ENCODE results near the gene NCK2. TPM values are rescaled to one million over a fixed set of nuclear protein-coding genes. Genes with fewer than 3 reads are reported as not detected.
A peak's percentile ranks its signal among the peaks of the same experiment; 100 is the strongest.

The NCK2 gene
- total and polyA plus RNA-seq, 7 donors: 36.4 to 59.9 (median 52.0) TPM

DNA sequence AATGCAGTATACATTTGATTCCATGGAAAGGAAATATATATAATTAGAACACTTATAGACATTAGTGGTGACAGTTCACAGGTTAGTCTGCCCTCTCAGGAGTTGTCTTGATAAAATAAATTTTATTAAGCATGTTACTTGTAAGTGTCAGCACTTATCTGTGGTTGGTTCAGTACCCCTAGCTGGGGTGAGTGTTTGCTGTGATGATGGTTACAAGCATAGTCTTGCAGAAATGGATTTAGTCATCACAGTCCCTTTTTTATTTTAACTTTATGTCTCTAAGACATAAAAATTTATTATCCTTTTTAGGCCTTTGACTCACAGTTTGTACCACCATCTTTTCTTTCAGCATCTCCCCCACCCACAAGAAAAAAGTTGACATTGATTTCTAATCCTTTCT is 52.1 kb downstream of the NCK2 start:
- peak overlapping the region; percentile 43 to 56 (median 52) for H3K27ac ChIP-seq
- no peaks in the 10 kb centered on the region for H3K27me3 ChIP-seq
- H3K4me3 ChIP-seq: no peak overlapping the region
- no peaks in the 10 kb centered on the region for H3K9me3 ChIP-seq
- H3K4me1 ChIP-seq: peaks cover 0 to 69% (median 42%) of the 10 kb centered on the region in 4 donors
- TF ChIP-seq EP300 (IDR thresholded peaks at IDR 0.05) (no peak), CTCF (IDR thresholded peaks at IDR 0.05) (no peak)
- H3K36me3 ChIP-seq: no peaks in the 10 kb centered on the region
- intact Hi-C loops (cut with DNase I): no loop called here
- no peak for DNase-seq

- Histone ChIP-seq H3K4me1 (peaks cover 0 to 75% (median 45%) of the 10 kb centered on the region in 4 donors), H3K4me3 (no peak overlapping the region), H3K36me3 (no peaks in the 10 kb centered on the region), H3K9me3 (no peaks in the 10 kb centered on the region), H3K27me3 (no peaks in the 10 kb centered on the region), H3K27ac (peak overlapping the region; percentile 43 to 56 (median 52))
- TF ChIP-seq POLR2AphosphoS5 (IDR thresholded peaks at IDR 0.05) (no peak), CTCF (IDR thresholded peaks at IDR 0.05) (no peak), EP300 (IDR thresholded peaks at IDR 0.05) (no peak), POLR2A (IDR thresholded peaks at IDR 0.05) (no peak)
- intact Hi-C loops (cut with DNase I): no loop called here
- no peak for DNase-seq
- WGBS, 2 donors: 49 to 82% methylated on average over 7 of the region's 7 CpGs
Observed at GRCh38 chr2:105797298-105797819, 52.6 kb downstream of the NCK2 start.

- 39 to 81% methylated on average over 2 of the region's 2 CpGs for WGBS, 2 donors
- Histone ChIP-seq H3K27me3 (no peaks in the 10 kb centered on the region), H3K27ac (peak overlapping the region in 2 of 4 donors; percentile 52 to 56), H3K9me3 (no peaks in the 10 kb centered on the region), H3K4me1 (peaks cover 0 to 85% (median 52%) of the 10 kb centered on the region in 4 donors), H3K36me3 (no peaks in the 10 kb centered on the region), H3K4me3 (no peak overlapping the region)
- intact Hi-C loops (cut with DNase I): no loop called here
- TF ChIP-seq EP300 (IDR thresholded peaks at IDR 0.05) (no peak), POLR2AphosphoS5 (IDR thresholded peaks at IDR 0.05) (no peak), CTCF (IDR thresholded peaks at IDR 0.05) (no peak), POLR2A (IDR thresholded peaks at IDR 0.05) (no peak)
- DNase-seq: no peak
Observed at GRCh38 chr2:105798595-105798994, 53.9 kb downstream of the NCK2 start.

DNA sequence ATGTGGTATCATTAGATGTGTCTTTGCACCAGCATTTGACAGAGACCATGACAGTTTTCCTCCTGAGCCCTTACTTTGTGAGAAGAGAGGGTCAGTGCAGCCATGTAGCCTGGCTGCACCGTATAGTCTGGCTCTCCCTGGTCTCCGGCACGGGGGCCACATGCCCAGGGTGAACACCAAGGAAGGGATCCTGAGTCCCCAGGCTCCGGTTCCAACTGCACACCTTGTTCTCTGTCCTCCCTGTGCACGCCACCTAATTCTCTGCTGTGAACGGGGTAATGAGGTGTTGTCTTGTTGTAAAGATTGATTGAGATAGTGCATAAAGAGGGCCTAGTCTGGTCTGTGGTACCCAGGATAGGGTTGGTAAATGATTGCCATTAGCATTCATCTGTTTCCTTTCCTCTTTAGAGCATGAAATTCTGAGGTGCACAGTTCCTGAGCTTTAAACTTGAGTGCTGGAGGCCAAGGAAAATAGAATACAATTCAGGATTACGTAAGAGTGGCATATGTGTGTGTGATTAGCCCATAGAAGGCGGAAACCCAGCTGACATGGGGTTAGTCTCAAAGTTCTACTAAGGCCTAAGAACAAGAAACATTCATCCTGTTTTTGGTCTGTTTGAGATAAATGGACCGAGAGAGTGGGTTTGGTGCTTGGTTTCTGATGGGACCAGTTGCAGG is 55.5 kb downstream of the NCK2 start:
- H3K36me3 ChIP-seq: no peaks in the 10 kb centered on the region
- peaks cover 0 to 89% (median 64%) of the 10 kb centered on the region in 4 donors for H3K4me1 ChIP-seq
- H3K27me3 ChIP-seq: no peaks in the 10 kb centered on the region
- no peak overlapping the region for H3K4me3 ChIP-seq
- WGBS, 2 donors: 88 to 91% methylated on average over 9 of the region's 9 CpGs
- TF ChIP-seq EP300 (IDR thresholded peaks at IDR 0.05) (no peak), CTCF (IDR thresholded peaks at IDR 0.05) (no peak), POLR2AphosphoS5 (IDR thresholded peaks at IDR 0.05) (no peak), POLR2A (IDR thresholded peaks at IDR 0.05) (no peak)
- H3K27ac ChIP-seq: no peak overlapping the region
- no peaks in the 10 kb centered on the region for H3K9me3 ChIP-seq
- no peak for DNase-seq
- intact Hi-C loops (cut with DNase I): no loop called here

Data from sigmoid colon (tissue), 7 donors.